ENCODE data around the gene SRSF5.

GRCh38 chr14:69771136-69771535, 4.2 kb downstream of the SRSF5 start:
- TF ChIP-seq CTCF (IDR thresholded peaks at IDR 0.05; ENCODE audit: low read depth, low read length), result no peak
- no peak for TF ChIP-seq EZH2phosphoT487 (IDR thresholded peaks at IDR 0.05; ENCODE audit: low read depth)
